ENCODE results near the gene NUP214.

The NUP214 gene

GRCh38 chr9:131255676-131256197 lies 130.4 kb downstream of the NUP214 start:
- TF ChIP-seq CTCF (IDR thresholded peaks at IDR 0.05; ENCODE audit: control extremely low read depth, extremely low read depth, low read depth, missing control alignments) = no peak
- ChIA-PET POLR2A (interaction anchor here (0.8 to 1.3 kb wide), 2 partner anchors 14 to 22 kb away, joined by 3 read pairs; no protein-coding TSS in a partner anchor), CTCF (interaction anchor here (1.0 to 5.4 kb wide), 5 partner anchors 12 to 76 kb away, joined by 3 to 29 read pairs (median 4); no protein-coding TSS in a partner anchor)
- DNase-seq (ENCODE audit: extremely low spot score) = no peak

GRCh38 chr9:131257266-131258025 lies 132.1 kb downstream of the NUP214 start:
- POLR2A ChIA-PET = interaction anchor here (0.7 kb wide), 1 partner anchor 21 kb away, joined by 4 read pairs; no protein-coding TSS in a partner anchor
- CTCF ChIA-PET = interaction anchor here (1.4 to 5.4 kb wide), 5 partner anchors 14 to 92 kb away, joined by 4 to 29 read pairs (median 8); no protein-coding TSS in a partner anchor

GRCh38 chr9:131258186-131258585 lies 132.8 kb downstream of the NUP214 start:
- ChIA-PET POLR2A (no interaction called here), CTCF (interaction anchor here (1.6 to 1.8 kb wide), 2 partner anchors 80 to 92 kb away, joined by 4 to 8 read pairs; no protein-coding TSS in a partner anchor)
- no peak for DNase-seq (ENCODE audit: extremely low spot score)
- TF ChIP-seq CTCF (IDR thresholded peaks at IDR 0.05; ENCODE audit: control extremely low read depth, extremely low read depth, low read depth, missing control alignments) = no peak

More at GRCh38 chr9:131257266-131258025, 132.1 kb downstream of the NUP214 start:
- TF ChIP-seq CTCF (IDR thresholded peaks at IDR 0.05; ENCODE audit: control extremely low read depth, extremely low read depth, low read depth, missing control alignments) = no peak
- no peak for DNase-seq (ENCODE audit: extremely low spot score)

- POLR2A ChIA-PET = no interaction called here
- no peak for TF ChIP-seq CTCF (IDR thresholded peaks at IDR 0.05; ENCODE audit: control extremely low read depth, extremely low read depth, low read depth, missing control alignments)
- DNase-seq (ENCODE audit: extremely low spot score) = no peak
- CTCF ChIA-PET = interaction anchor here (1.1 to 1.8 kb wide), 3 partner anchors 14 to 80 kb away, joined by 3 to 8 read pairs (median 4); no protein-coding TSS in a partner anchor
Observed at GRCh38 chr9:131258698-131259431, 133.5 kb downstream of the NUP214 start.

DNA sequence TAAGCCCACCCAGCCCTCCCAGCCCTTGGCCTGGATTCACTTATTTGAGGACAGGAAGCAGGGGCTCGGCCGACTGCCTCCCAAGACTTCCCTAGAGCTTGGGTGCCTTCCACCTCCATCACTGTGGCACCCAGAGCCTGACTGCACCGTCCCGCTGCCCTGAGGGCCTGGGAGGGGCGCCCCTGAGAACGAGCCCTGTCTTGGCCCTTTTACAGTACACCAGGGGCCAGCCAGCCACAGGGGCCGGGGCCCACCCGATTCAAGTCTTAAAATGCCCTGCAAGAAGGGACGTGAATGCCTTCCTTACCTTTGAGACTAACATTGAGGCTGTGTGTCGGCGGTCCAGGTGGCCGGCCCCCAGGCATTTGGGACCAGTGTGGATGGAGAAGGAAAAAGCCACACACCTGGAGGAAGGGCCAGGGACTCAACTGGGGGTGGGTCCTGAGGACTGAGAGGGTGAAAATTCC lies 134.1 kb downstream of the NUP214 start:
- ChIA-PET POLR2A (no interaction called here), CTCF (interaction anchor here (1.1 to 2.4 kb wide), 4 partner anchors 11 to 19 kb away, joined by 3 to 9 read pairs (median 4); no protein-coding TSS in a partner anchor)

More for the DNA sequence above, 134.1 kb downstream of the NUP214 start:
- no peak for TF ChIP-seq CTCF (IDR thresholded peaks at IDR 0.05; ENCODE audit: control extremely low read depth, extremely low read depth, low read depth, missing control alignments)
- no peak for DNase-seq (ENCODE audit: extremely low spot score)

Data from GM10248 (cell line).